ENCODE measurements around the gene DYNLL1.
"Not testable (repeated sequence)": the region's sequence is repeated elsewhere in the genome, so short reads cannot be mapped to it uniquely, and the experiment has no call there.

The DYNLL1 gene

GRCh38 chr12:120475643-120476042 is 20.3 kb upstream of the DYNLL1 start:
- Histone ChIP-seq H3K27me3 (ENCODE audit: insufficient read depth, low read length) (no peaks in the 10 kb centered on the region), H3K9ac (ENCODE audit: low read depth, low read length) (no peak overlapping the region), H3K27ac (ENCODE audit: low read length) (no peak overlapping the region), H3K4me3 (ENCODE audit: low read length) (no peak overlapping the region), H3K9me3 (ENCODE audit: insufficient read depth, low read depth, low read length) (no peaks in the 10 kb centered on the region), H3K36me3 (ENCODE audit: insufficient read depth, low read depth, low read length) (no peaks in the 10 kb centered on the region), H3K4me1 (ENCODE audit: insufficient read depth, low read length) (0 out of 2 replicates have a peak, but pooled peaks cover 5% of the 10 kb centered on the region)

- no peak overlapping the region for H3K4me3 ChIP-seq (ENCODE audit: low read length)
- no peaks in the 10 kb centered on the region for H3K9me3 ChIP-seq (ENCODE audit: insufficient read depth, low read depth, low read length)
- H3K27ac ChIP-seq (ENCODE audit: low read length): no peak overlapping the region
- H3K9ac ChIP-seq (ENCODE audit: low read depth, low read length): no peak overlapping the region
- H3K4me1 ChIP-seq (ENCODE audit: insufficient read depth, low read length): 0 out of 2 replicates have a peak, but pooled peaks cover 2% of the 10 kb centered on the region
- H3K27me3 ChIP-seq (ENCODE audit: insufficient read depth, low read length): no peaks in the 10 kb centered on the region
- H3K36me3 ChIP-seq (ENCODE audit: insufficient read depth, low read depth, low read length): no peaks in the 10 kb centered on the region
These were observed 16.5 kb upstream of the DYNLL1 start for GRCh38 chr12:120479458-120479857.

- peak overlapping the region; percentile 17; the same call in 1 of the 2 replicates for H3K9ac ChIP-seq (ENCODE audit: low read depth, low read length)
- H3K27me3 ChIP-seq (ENCODE audit: insufficient read depth, low read length): no peaks in the 10 kb centered on the region
- no peak overlapping the region for H3K27ac ChIP-seq (ENCODE audit: low read length)
These were observed 15.7 kb upstream of the DYNLL1 start for GRCh38 chr12:120480211-120480610.

GRCh38 chr12:120481022-120481767 is 14.7 kb upstream of the DYNLL1 start:
- no peaks in the 10 kb centered on the region for H3K9me3 ChIP-seq (ENCODE audit: insufficient read depth, low read depth, low read length)
- H3K4me3 ChIP-seq (ENCODE audit: low read length): no peak overlapping the region
- H3K27me3 ChIP-seq (ENCODE audit: insufficient read depth, low read length): no peaks in the 10 kb centered on the region
- H3K36me3 ChIP-seq (ENCODE audit: insufficient read depth, low read depth, low read length): no peaks in the 10 kb centered on the region
- no peak overlapping the region for H3K27ac ChIP-seq (ENCODE audit: low read length)
- H3K4me1 ChIP-seq (ENCODE audit: insufficient read depth, low read length): no peaks in the 10 kb centered on the region
- H3K9ac ChIP-seq (ENCODE audit: low read depth, low read length): no peak overlapping the region

More at GRCh38 chr12:120480211-120480610, 15.7 kb upstream of the DYNLL1 start:
- Histone ChIP-seq H3K4me3 (ENCODE audit: low read length) (no peak overlapping the region), H3K36me3 (ENCODE audit: insufficient read depth, low read depth, low read length) (no peaks in the 10 kb centered on the region), H3K4me1 (ENCODE audit: insufficient read depth, low read length) (no peaks in the 10 kb centered on the region), H3K9me3 (ENCODE audit: insufficient read depth, low read depth, low read length) (no peaks in the 10 kb centered on the region)

GRCh38 chr12:120483621-120484020 is 12.3 kb upstream of the DYNLL1 start:
- no peaks in the 10 kb centered on the region for H3K36me3 ChIP-seq (ENCODE audit: insufficient read depth, low read depth, low read length)
- no peak overlapping the region for H3K4me3 ChIP-seq (ENCODE audit: low read length)
- no peaks in the 10 kb centered on the region for H3K4me1 ChIP-seq (ENCODE audit: insufficient read depth, low read length)
- no peak overlapping the region for H3K27ac ChIP-seq (ENCODE audit: low read length)
- H3K9me3 ChIP-seq (ENCODE audit: insufficient read depth, low read depth, low read length): no peaks in the 10 kb centered on the region
- H3K9ac ChIP-seq (ENCODE audit: low read depth, low read length): no peak overlapping the region
- no peaks in the 10 kb centered on the region for H3K27me3 ChIP-seq (ENCODE audit: insufficient read depth, low read length)

- no peak overlapping the region for H3K9ac ChIP-seq (ENCODE audit: low read depth, low read length)
- H3K27ac ChIP-seq (ENCODE audit: low read length): no peak overlapping the region
- no peaks in the 10 kb centered on the region for H3K27me3 ChIP-seq (ENCODE audit: insufficient read depth, low read length)
- no peak overlapping the region for H3K4me3 ChIP-seq (ENCODE audit: low read length)
- H3K36me3 ChIP-seq (ENCODE audit: insufficient read depth, low read depth, low read length): peaks cover 9% of the 10 kb centered on the region; the same call in 1 of the 2 replicates
- H3K9me3 ChIP-seq (ENCODE audit: insufficient read depth, low read depth, low read length): no peaks in the 10 kb centered on the region
- no peaks in the 10 kb centered on the region for H3K4me1 ChIP-seq (ENCODE audit: insufficient read depth, low read length)
These were observed 9.7 kb upstream of the DYNLL1 start for GRCh38 chr12:120485961-120486881.

GRCh38 chr12:120487552-120487951 is 8.4 kb upstream of the DYNLL1 start:
- H3K36me3 ChIP-seq (ENCODE audit: insufficient read depth, low read depth, low read length): peaks cover 13% of the 10 kb centered on the region
- not testable (repeated sequence) for H3K27ac ChIP-seq (ENCODE audit: low read length); H3K27me3 ChIP-seq (ENCODE audit: insufficient read depth, low read length); H3K9me3 ChIP-seq (ENCODE audit: insufficient read depth, low read depth, low read length); H3K4me3 ChIP-seq (ENCODE audit: low read length); H3K9ac ChIP-seq (ENCODE audit: low read depth, low read length); H3K4me1 ChIP-seq (ENCODE audit: insufficient read depth, low read length)

GRCh38 chr12:120488057-120488640 is 7.8 kb upstream of the DYNLL1 start:
- no peak overlapping the region for H3K4me3 ChIP-seq (ENCODE audit: low read length)
- H3K9ac ChIP-seq (ENCODE audit: low read depth, low read length): no peak overlapping the region
- H3K27me3 ChIP-seq (ENCODE audit: insufficient read depth, low read length): no peaks in the 10 kb centered on the region
- H3K4me1 ChIP-seq (ENCODE audit: insufficient read depth, low read length): no peaks in the 10 kb centered on the region
- no peak overlapping the region for H3K27ac ChIP-seq (ENCODE audit: low read length)
- H3K36me3 ChIP-seq (ENCODE audit: insufficient read depth, low read depth, low read length): peaks cover 13% of the 10 kb centered on the region
- H3K9me3 ChIP-seq (ENCODE audit: insufficient read depth, low read depth, low read length): no peaks in the 10 kb centered on the region

GRCh38 chr12:120489018-120489417 is 6.9 kb upstream of the DYNLL1 start:
- no peaks in the 10 kb centered on the region for H3K9me3 ChIP-seq (ENCODE audit: insufficient read depth, low read depth, low read length)
- no peaks in the 10 kb centered on the region for H3K4me1 ChIP-seq (ENCODE audit: insufficient read depth, low read length)
- H3K36me3 ChIP-seq (ENCODE audit: insufficient read depth, low read depth, low read length): peaks cover 13% of the 10 kb centered on the region
- no peaks in the 10 kb centered on the region for H3K27me3 ChIP-seq (ENCODE audit: insufficient read depth, low read length)
- no peak overlapping the region for H3K4me3 ChIP-seq (ENCODE audit: low read length)
- no peak overlapping the region for H3K27ac ChIP-seq (ENCODE audit: low read length)
- H3K9ac ChIP-seq (ENCODE audit: low read depth, low read length): no peak overlapping the region

GRCh38 chr12:120490325-120490724 is 5.6 kb upstream of the DYNLL1 start:
- no peak overlapping the region for H3K9ac ChIP-seq (ENCODE audit: low read depth, low read length)
- H3K4me3 ChIP-seq (ENCODE audit: low read length): no peak overlapping the region
- H3K27ac ChIP-seq (ENCODE audit: low read length): no peak overlapping the region
- H3K4me1 ChIP-seq (ENCODE audit: insufficient read depth, low read length): peaks cover 7% of the 10 kb centered on the region; the same call in 1 of the 2 replicates
- H3K9me3 ChIP-seq (ENCODE audit: insufficient read depth, low read depth, low read length): no peaks in the 10 kb centered on the region
- H3K27me3 ChIP-seq (ENCODE audit: insufficient read depth, low read length): no peaks in the 10 kb centered on the region
- H3K36me3 ChIP-seq (ENCODE audit: insufficient read depth, low read depth, low read length): peaks cover 13% of the 10 kb centered on the region

- Histone ChIP-seq H3K4me1 (ENCODE audit: insufficient read depth, low read length) (peaks cover 7% of the 10 kb centered on the region; the same call in 1 of the 2 replicates), H3K9me3 (ENCODE audit: insufficient read depth, low read depth, low read length) (no peaks in the 10 kb centered on the region), H3K27ac (ENCODE audit: low read length) (no peak overlapping the region), H3K27me3 (ENCODE audit: insufficient read depth, low read length) (no peaks in the 10 kb centered on the region), H3K9ac (ENCODE audit: low read depth, low read length) (no peak overlapping the region; the same call in 1 of the 2 replicates), H3K36me3 (ENCODE audit: insufficient read depth, low read depth, low read length) (peaks cover 13% of the 10 kb centered on the region), H3K4me3 (ENCODE audit: low read length) (no peak overlapping the region)
These were observed 4.9 kb upstream of the DYNLL1 start for GRCh38 chr12:120490833-120491512.
